ENCODE results near the gene MBD3L2B. TPM values are rescaled to one million over a fixed set of nuclear protein-coding genes. Genes with fewer than 3 reads are reported as not detected.
"Not testable (repeated sequence)": the region's sequence is repeated elsewhere in the genome, so short reads cannot be mapped to it uniquely, and the experiment has no call there.

Gene MBD3L2B
- total RNA-seq, 1 experiment from 2014 or later = not detected

DNA sequence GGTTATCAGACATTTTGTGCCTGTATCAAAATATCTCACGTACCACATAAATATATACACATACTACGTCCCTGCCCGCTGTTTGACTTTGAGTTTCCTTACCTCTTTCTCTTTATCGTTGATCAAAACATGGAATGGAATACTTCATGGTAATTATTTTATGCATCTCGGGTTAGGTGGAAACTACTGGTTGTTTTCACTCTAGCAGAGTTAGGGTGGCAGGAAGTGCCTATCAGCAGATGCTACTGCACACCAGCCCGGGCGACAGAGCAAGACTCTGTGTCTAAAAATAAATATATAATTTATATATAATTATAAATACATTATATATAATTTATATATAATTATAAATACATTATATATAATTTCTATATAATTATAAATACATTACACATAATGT, 31.7 kb upstream of the MBD3L2B start:
- not testable (repeated sequence) for DNase-seq (ENCODE audit: low read depth in 1 of 2, low spot score in 2 of 2); H3K36me3 ChIP-seq; H3K4me3 ChIP-seq; H3K9me3 ChIP-seq (replicated peaks); H3K27me3 ChIP-seq (replicated peaks); H3K27ac ChIP-seq; H3K4me1 ChIP-seq (replicated peaks)

DNA sequence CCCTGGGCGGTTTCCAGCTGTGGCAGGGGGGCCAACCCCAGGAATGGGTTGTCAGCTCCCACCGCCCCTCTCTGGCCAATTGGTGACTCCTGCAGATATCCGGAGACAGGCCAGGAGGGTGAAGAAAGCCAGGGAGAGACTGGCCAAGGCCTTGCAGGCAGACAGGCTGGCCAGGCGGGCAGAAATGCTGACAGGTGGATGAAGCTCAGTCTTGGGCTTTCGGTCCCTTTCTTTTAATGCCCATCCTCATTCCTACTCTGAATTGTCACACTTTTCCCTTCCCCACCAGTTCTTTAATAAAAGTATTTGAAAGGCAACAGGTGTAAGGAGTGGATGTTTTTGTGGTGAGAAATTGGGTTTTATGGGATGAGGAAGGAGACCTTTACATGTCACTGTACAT, 30.2 kb upstream of the MBD3L2B start:
- H3K9me3 ChIP-seq (replicated peaks); H3K27me3 ChIP-seq (replicated peaks); H3K27ac ChIP-seq; H3K4me3 ChIP-seq; H3K36me3 ChIP-seq; H3K4me1 ChIP-seq (replicated peaks): not testable (repeated sequence)
- peak in 1 of 2 experiments; percentile 35 for DNase-seq (ENCODE audit: low read depth in 1 of 2, low spot score in 2 of 2)

GRCh38 chr19:7049021-7049420, 27.8 kb upstream of the MBD3L2B start, which contains the start of gene MBD3L2:
MBD3L2 (plus strand) TSS chr19:7049321; CDS start chr19:7049374, 53 bp downstream.
- H3K36me3 ChIP-seq; H3K9me3 ChIP-seq (replicated peaks); DNase-seq (ENCODE audit: low read depth in 1 of 2, low spot score in 2 of 2); H3K27me3 ChIP-seq (replicated peaks); H3K4me1 ChIP-seq (replicated peaks); H3K4me3 ChIP-seq; H3K27ac ChIP-seq: not testable (repeated sequence)

- H3K27me3 ChIP-seq (replicated peaks); H3K36me3 ChIP-seq; DNase-seq (ENCODE audit: low read depth in 1 of 2, low spot score in 2 of 2): not testable (repeated sequence)
These were observed 20.3 kb upstream of the MBD3L2B start for GRCh38 chr19:7041563-7041962.

GRCh38 chr19:7040079-7040478, 18.8 kb upstream of the MBD3L2B start, which contains the start of gene MBD3L4:
MBD3L4 (minus strand) TSS chr19:7040179; CDS start chr19:7040144, 35 bp downstream.
- not testable (repeated sequence) for DNase-seq (ENCODE audit: low read depth in 1 of 2, low spot score in 2 of 2); H3K36me3 ChIP-seq; H3K4me3 ChIP-seq; H3K4me1 ChIP-seq (replicated peaks); H3K9me3 ChIP-seq (replicated peaks); H3K27me3 ChIP-seq (replicated peaks); H3K27ac ChIP-seq

More at GRCh38 chr19:7041563-7041962, 20.3 kb upstream of the MBD3L2B start:
- H3K4me3 ChIP-seq; H3K4me1 ChIP-seq (replicated peaks); H3K27ac ChIP-seq; H3K9me3 ChIP-seq (replicated peaks): not testable (repeated sequence)

- not testable (repeated sequence) for H3K36me3 ChIP-seq; H3K4me3 ChIP-seq; H3K9me3 ChIP-seq (replicated peaks); H3K27me3 ChIP-seq (replicated peaks); H3K4me1 ChIP-seq (replicated peaks); DNase-seq (ENCODE audit: low read depth in 1 of 2, low spot score in 2 of 2); H3K27ac ChIP-seq
These were observed 9.0 kb upstream of the MBD3L2B start, which contains the start of gene MBD3L5 for GRCh38 chr19:7030278-7030677. MBD3L5 (plus strand) TSS chr19:7030578; CDS start chr19:7030612, 34 bp downstream.

DNA sequence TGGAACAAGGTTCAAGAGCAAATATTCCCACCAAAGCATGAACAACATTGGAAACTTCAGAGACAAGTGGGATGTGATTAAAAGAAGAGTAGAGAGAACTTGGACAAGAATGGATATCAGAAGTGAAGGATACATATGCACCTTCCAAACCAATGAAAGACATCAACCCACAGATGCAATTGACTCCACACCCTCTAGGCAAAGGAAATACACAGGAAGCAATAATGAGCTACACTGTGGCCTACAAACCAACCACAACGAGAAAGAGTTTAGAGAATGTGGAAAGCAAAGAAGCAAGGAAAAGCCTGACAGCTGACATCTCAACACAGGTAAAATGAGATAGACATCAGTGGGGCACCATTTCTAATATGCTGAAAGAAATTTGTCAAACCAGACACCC, 7.6 kb upstream of the MBD3L2B start:
- H3K27ac ChIP-seq; H3K27me3 ChIP-seq (replicated peaks); H3K9me3 ChIP-seq (replicated peaks); DNase-seq (ENCODE audit: low read depth in 1 of 2, low spot score in 2 of 2); H3K36me3 ChIP-seq; H3K4me1 ChIP-seq (replicated peaks); H3K4me3 ChIP-seq: not testable (repeated sequence)

GRCh38 chr19:7018828-7019227, 2.4 kb downstream of the MBD3L2B start:
- Histone ChIP-seq H3K4me1 (replicated peaks) (no peaks in the 10 kb centered on the region), H3K36me3 (no peaks in the 10 kb centered on the region), H3K4me3 (no peak overlapping the region), H3K27me3 (replicated peaks) (no peaks in the 10 kb centered on the region), H3K9me3 (replicated peaks) (no peaks in the 10 kb centered on the region), H3K27ac (no peak overlapping the region)
- DNase-seq (ENCODE audit: low read depth in 1 of 2, low spot score in 2 of 2) = peak in 1 of 2 experiments; percentile 26

GRCh38 chr19:7013678-7014077, 7.6 kb downstream of the MBD3L2B start:
- DNase-seq (ENCODE audit: low read depth in 1 of 2, low spot score in 2 of 2) = peak in 1 of 2 experiments; percentile 8
- Histone ChIP-seq H3K9me3 (replicated peaks) (no peaks in the 10 kb centered on the region), H3K27ac (no peak overlapping the region), H3K27me3 (replicated peaks) (no peaks in the 10 kb centered on the region), H3K4me3 (no peak overlapping the region), H3K36me3 (no peaks in the 10 kb centered on the region), H3K4me1 (replicated peaks) (no peaks in the 10 kb centered on the region)

- no peak overlapping the region for H3K4me3 ChIP-seq
- H3K36me3 ChIP-seq = no peaks in the 10 kb centered on the region
- no peaks in the 10 kb centered on the region for H3K9me3 ChIP-seq (replicated peaks)
- no peaks in the 10 kb centered on the region for H3K4me1 ChIP-seq (replicated peaks)
- H3K27me3 ChIP-seq (replicated peaks) = no peaks in the 10 kb centered on the region
- no peak overlapping the region for H3K27ac ChIP-seq
- no peak for DNase-seq (ENCODE audit: low read depth in 1 of 2, low spot score in 2 of 2)
These were observed 10.3 kb downstream of the MBD3L2B start for GRCh38 chr19:7010722-7011593.

DNA sequence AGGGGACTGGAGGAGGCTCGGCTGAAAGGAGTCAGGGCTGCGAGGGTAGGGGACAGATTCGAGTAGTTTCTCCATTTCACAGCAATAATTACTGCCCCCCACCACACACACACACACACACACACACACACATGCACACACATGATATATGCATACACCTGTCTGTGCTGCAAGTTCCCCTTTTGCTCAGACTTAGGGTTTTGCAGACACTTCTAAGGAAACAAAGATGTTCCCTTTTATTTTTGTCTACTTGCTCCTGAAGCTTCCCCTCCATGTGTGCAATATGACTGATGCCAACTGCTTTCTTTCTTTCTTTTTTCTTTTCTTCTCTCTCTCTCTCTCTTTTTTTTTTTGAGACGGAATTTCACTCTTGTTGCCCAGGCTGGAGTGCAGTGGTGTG, 13.4 kb downstream of the MBD3L2B start:
- Histone ChIP-seq H3K4me3 (no peak overlapping the region), H3K4me1 (replicated peaks) (no peaks in the 10 kb centered on the region), H3K36me3 (no peaks in the 10 kb centered on the region), H3K9me3 (replicated peaks) (no peaks in the 10 kb centered on the region), H3K27me3 (replicated peaks) (no peaks in the 10 kb centered on the region), H3K27ac (no peak overlapping the region)
- no peak for DNase-seq (ENCODE audit: low read depth in 1 of 2, low spot score in 2 of 2)

GRCh38 chr19:7006135-7006704, 15.0 kb downstream of the MBD3L2B start:
- no peak for DNase-seq (ENCODE audit: low read depth in 1 of 2, low spot score in 2 of 2)
- no peaks in the 10 kb centered on the region for H3K27me3 ChIP-seq (replicated peaks)
- no peaks in the 10 kb centered on the region for H3K4me1 ChIP-seq (replicated peaks)
- H3K36me3 ChIP-seq = no peaks in the 10 kb centered on the region
- no peak overlapping the region for H3K4me3 ChIP-seq
- H3K9me3 ChIP-seq (replicated peaks) = no peaks in the 10 kb centered on the region
- H3K27ac ChIP-seq = no peak overlapping the region

GRCh38 chr19:7004313-7004931, 16.8 kb downstream of the MBD3L2B start:
- DNase-seq (ENCODE audit: low read depth in 1 of 2, low spot score in 2 of 2) = peak in 1 of 2 experiments; percentile 5

DNA sequence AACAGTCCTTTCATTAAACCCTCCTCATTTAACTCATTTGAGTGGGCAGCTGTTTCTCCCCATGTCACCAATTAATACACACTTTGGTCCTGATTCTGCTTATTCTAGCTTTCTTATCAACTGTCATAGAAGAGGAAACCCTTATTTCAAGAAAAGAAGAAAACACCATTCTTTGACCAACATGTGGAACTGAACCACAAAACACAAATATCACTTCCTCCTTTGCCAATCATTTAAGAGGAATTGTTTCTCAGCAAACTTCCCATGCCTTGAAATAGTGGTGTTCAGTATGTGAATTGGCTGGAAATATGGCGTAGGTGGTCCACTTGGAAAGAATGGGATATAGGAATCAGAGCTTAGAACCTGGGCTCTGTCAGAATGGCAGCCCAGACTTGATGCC, 20.4 kb downstream of the MBD3L2B start:
- H3K27me3 ChIP-seq (replicated peaks) = no peaks in the 10 kb centered on the region
- H3K9me3 ChIP-seq (replicated peaks) = no peaks in the 10 kb centered on the region
- H3K36me3 ChIP-seq = no peaks in the 10 kb centered on the region
- DNase-seq (ENCODE audit: low read depth in 1 of 2, low spot score in 2 of 2) = no peak
- no peak overlapping the region for H3K4me3 ChIP-seq
- no peaks in the 10 kb centered on the region for H3K4me1 ChIP-seq (replicated peaks)
- H3K27ac ChIP-seq = no peak overlapping the region

More at GRCh38 chr19:7004313-7004931, 16.8 kb downstream of the MBD3L2B start:
- Histone ChIP-seq H3K4me1 (replicated peaks) (no peaks in the 10 kb centered on the region), H3K4me3 (no peak overlapping the region), H3K36me3 (no peaks in the 10 kb centered on the region), H3K9me3 (replicated peaks) (no peaks in the 10 kb centered on the region), H3K27me3 (replicated peaks) (no peaks in the 10 kb centered on the region), H3K27ac (no peak overlapping the region)

Data from SJSA1 (cell line).